LNCaP clone FGC (cell line): Measurements from ENCODE around the gene FITM2.

Experiments used
- DNase-seq: peaks from one replicate; pipeline ENCODE4 v3.0.0-alpha.2; 2011; ENCODE audit warnings: low read depth
- H3K4me3 ChIP-seq: 2 replicates; pipeline ENCODE4 v1.5.1; 2011; ENCODE audit warnings: mild to moderate bottlenecking, low read depth, low read length, control low read depth
- TF ChIP-seq, protein P1 (sequence below): IDR thresholded peaks from 2 replicates; pipeline ENCODE4 v1.5.1; 2012; ENCODE audit warnings: mild to moderate bottlenecking; ENCODE audit not compliant: control insufficient read depth, insufficient read depth; ENCODE audit errors: extremely low read depth

The FITM2 gene, protein sequence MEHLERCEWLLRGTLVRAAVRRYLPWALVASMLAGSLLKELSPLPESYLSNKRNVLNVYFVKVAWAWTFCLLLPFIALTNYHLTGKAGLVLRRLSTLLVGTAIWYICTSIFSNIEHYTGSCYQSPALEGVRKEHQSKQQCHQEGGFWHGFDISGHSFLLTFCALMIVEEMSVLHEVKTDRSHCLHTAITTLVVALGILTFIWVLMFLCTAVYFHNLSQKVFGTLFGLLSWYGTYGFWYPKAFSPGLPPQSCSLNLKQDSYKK

DNA sequence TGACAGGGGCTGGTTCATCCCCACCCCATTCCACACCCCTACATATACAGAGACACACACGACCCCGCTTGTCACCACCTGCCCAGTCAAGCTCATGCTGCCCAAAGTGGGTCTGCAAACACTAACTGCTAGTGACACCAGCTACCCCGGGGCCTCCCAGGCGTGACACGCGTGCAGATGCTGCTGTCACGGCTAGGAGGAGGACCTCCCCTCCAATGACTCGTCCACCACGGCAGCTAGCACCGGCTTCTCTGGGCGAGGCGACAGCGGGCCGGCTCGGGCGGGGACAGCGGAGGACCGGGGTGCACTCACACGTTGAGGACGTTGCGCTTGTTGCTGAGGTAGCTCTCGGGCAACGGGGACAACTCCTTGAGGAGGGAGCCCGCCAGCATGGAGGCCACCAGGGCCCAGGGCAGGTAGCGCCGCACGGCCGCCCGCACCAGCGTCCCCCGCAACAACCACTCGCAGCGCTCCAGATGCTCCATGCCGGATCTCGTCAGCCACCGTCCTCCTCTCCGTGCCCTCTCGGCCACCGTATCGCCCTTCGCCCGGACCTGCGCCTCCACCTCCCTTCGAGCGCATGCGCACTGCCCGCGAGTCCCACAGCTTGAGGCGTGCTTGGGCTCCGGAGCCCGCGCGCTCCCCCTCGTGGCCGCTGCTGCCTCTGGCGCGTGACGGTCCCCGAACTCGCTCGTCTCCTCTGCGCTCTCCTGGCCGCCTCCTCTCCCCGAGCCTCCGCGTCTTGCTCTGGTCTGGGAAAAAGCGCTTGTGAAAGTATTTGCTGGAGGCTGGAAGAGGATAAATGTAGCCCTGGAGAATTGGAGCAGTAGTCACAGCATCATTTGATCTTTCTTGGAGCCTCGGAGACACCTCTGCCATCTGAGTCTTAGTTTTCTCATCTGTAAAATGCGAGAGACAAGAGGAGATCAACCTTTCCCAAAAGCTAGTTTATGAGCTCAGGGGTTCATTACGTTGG, at the start of gene FITM2:
FITM2 (minus strand) TSS at position 539 of the 976 bp plus-strand sequence; CDS start at position 485, 54 bp downstream.
- peak; percentile 87 for DNase-seq
- TF ChIP-seq, protein P1, sequence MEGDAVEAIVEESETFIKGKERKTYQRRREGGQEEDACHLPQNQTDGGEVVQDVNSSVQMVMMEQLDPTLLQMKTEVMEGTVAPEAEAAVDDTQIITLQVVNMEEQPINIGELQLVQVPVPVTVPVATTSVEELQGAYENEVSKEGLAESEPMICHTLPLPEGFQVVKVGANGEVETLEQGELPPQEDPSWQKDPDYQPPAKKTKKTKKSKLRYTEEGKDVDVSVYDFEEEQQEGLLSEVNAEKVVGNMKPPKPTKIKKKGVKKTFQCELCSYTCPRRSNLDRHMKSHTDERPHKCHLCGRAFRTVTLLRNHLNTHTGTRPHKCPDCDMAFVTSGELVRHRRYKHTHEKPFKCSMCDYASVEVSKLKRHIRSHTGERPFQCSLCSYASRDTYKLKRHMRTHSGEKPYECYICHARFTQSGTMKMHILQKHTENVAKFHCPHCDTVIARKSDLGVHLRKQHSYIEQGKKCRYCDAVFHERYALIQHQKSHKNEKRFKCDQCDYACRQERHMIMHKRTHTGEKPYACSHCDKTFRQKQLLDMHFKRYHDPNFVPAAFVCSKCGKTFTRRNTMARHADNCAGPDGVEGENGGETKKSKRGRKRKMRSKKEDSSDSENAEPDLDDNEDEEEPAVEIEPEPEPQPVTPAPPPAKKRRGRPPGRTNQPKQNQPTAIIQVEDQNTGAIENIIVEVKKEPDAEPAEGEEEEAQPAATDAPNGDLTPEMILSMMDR, result peak; percentile 99
- H3K4me3 ChIP-seq, result peak within 1 kb of the TSS; percentile 95

DNA sequence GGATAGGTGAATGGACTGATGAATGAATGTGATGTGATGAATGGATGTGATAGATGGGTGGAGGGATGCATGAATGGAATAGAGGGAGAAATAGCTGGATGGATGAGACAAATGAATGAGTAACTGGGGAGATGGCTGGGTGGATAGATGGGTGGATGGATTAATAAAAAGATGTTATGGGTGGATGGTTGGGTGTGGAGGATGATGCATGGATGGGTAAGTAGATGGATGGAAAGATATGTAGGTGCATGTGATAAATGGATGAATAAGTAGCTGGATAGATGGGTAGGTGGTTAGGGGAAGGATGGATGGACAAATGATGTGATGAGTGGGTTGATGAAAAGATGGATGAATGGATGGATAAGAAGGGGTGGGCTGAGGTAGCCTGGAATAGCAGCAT, 49.2 kb upstream of the FITM2 start:
- no peak for DNase-seq
- H3K4me3 ChIP-seq, result no peak overlapping the region
- TF ChIP-seq, protein P1, result no peak

DNA sequence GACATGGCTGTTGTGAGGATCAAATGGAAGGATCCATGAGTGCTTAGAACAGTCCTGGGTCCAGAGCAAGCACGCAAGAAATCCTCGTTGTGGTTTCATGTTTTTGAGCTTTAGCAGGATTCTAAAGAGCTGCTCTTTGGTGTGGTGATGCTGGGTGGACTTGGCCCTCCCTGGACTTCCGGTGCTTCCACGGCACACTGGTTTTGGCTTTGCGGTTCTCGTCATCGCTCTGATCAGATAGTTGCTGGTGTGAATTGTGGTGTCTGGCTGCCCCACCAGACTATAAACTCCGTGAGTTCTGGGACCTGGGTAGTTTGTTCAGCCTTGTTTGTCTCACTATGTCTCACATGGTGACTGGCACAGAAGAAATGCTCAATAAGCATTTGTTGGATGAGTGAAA, 47.8 kb upstream of the FITM2 start:
- TF ChIP-seq, protein P1, result no peak
- no peak overlapping the region for H3K4me3 ChIP-seq
- no peak for DNase-seq

DNA sequence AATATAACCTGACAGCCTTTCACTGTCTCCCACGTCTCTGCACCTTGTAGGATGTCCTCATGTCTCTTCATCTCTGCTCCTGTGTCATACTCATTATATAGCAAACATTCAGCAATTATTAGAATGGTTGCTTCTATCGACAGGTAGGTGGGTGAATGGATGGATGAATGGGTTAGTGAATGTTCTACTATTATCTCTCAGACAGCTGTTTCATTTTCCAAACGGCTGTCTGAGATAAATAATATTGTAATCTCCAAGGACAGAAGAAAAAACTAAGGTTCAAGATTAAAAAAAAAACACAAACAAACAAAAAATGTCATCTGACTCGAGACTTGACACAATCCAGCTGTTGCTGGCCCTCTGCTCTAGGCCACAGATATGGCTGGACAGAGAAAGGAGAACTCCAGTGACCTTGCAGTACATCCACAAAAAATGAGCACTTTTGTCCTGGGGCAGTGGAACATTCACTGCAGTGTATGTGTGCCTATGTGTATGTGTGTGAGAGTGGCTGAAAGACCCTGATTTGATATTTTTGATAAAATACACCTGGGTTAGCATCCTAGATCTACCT, 46.6 kb upstream of the FITM2 start:
- TF ChIP-seq, protein P1, result no peak
- H3K4me3 ChIP-seq, result no peak overlapping the region
- DNase-seq, result no peak

DNA sequence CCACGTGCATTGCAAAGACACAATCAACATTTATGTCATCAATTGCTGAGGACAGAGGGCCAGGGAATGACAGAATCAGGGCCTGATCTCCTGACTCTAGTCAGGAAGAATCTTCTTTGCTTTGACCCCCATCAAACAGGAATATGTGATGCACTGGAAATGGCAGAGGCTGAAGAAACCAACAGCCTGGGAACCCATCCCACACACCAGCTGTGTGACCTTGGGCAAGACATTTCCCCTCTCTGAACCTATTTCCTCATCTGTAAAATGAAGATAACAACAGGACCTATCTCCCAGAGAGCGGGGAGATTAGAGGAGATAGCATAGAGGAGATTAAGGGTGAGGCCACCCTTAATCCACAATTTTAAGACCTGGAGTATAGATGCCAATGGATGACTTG, 46.0 kb upstream of the FITM2 start:
- no peak overlapping the region for H3K4me3 ChIP-seq
- TF ChIP-seq, protein P1, result no peak
- DNase-seq, result no peak

DNA sequence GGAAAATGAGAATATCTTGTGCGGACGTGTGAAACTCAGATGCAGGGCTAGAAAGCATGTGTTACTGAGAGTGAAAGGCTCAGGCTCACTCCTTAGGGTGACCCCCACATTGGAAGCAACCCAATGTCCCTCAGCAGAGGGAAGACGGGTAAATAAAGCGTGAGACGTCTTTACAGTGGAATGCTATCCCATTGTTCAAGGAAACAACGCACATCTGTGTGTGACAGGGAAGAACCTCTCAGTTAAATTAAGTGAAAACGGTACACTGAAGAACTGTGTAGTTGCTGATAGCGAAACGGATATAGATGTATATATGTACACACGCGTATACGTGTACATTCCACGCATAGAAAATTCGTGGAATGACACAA, 45.3 kb upstream of the FITM2 start:
- DNase-seq, result no peak
- TF ChIP-seq, protein P1, result no peak
- H3K4me3 ChIP-seq, result no peak overlapping the region
